HCT116 (cell line): ENCODE measurements around the gene GAPDH. TPM values are rescaled to one million over a fixed set of nuclear protein-coding genes. Genes with fewer than 3 reads are reported as not detected.

Experiments used
- ATAC-seq: fragments of 200-7000 bp; cut with Tn5 transposase; 2 replicates; pipeline ENCODE4 v1.9.1; 2020; ENCODE audit warnings: mild to moderate bottlenecking, moderate library complexity
- BruUV-seq: library from RNA; stranded (reverse); fragments of 400-500 nt; replicated peaks from 2 replicates; lab custom pipeline; 2021; lab: Mats Ljungman, UMichigan
- CTCF ChIA-PET: fragments of 300-600 bp; sonication (Branson Sonifier 250); formaldehyde crosslinking; loops from one replicate; lab custom pipeline; 2021; ENCODE audit warnings: antibody characterized with exemption; lab: Charles Lee
- POLR2A ChIA-PET: fragments of 300-600, 350-600 bp; sonication (Branson Sonifier 250); formaldehyde crosslinking; loops from one replicate; lab custom pipeline; 2021; ENCODE audit warnings: antibody characterized with exemption; lab: Charles Lee
- RAD21 ChIA-PET, 2 experiments: fragments of 300-600 bp; sonication (Branson Sonifier 250); formaldehyde crosslinking; loops; one replicate each; lab custom pipeline; 2023; ENCODE audit warnings: low total read pairs in 2 of 2; ENCODE audit not compliant: uncharacterized antibody in 2 of 2, unreplicated experiment in 2 of 2, low non-redundant PET in 1 of 2; lab: Charles Lee
- DNase-seq: peaks from one replicate; pipeline ENCODE4 v3.0.0-alpha.2; 2010; ENCODE audit warnings: low read depth, low spot score
- H2AFZ ChIP-seq: fragments of 200-600 bp; shearing (Covaris generic), sonication (generic); 2 replicates; pipeline ENCODE4 v1.6.1; 2017; ENCODE audit warnings: low read depth, mixed run types, mixed read lengths, antibody characterized with exemption, low read length; ENCODE audit not compliant: poor library complexity, severe bottlenecking
- H3K27ac ChIP-seq: 2 replicates; pipeline ENCODE4 v1.5.1; 2012; ENCODE audit warnings: low read depth, low read length
- H3K27me3 ChIP-seq: fragments of 200-600 bp; sonication (generic); 2 replicates; pipeline ENCODE4 v1.6.1; 2016; ENCODE audit warnings: mixed run types, low read length, mixed read lengths; ENCODE audit not compliant: insufficient read depth
- H3K36me3 ChIP-seq, 2 experiments: fragments of 200-500 bp in 1 of 2; fragments of 200-600 bp in 1 of 2; sonication (Bioruptor generic) in 1 of 2; sonication (generic) in 1 of 2; 2 replicates each; pipeline versions ENCODE4 v1.5.1 to v1.6.1; 2014 to 2016; ENCODE audit warnings: low read length in 2 of 2, inconsistent platforms in 1 of 2, mixed read lengths in 1 of 2, mixed run types in 1 of 2; ENCODE audit not compliant: insufficient read depth in 2 of 2, control insufficient read depth in 1 of 2
- H3K4me1 ChIP-seq, 2 experiments: fragments of 200-600 bp in 1 of 2; sonication (generic) in 1 of 2; 2 replicates each; pipeline versions ENCODE4 v1.5.1 to v1.6.1; 2012 to 2017; ENCODE audit warnings: low read length in 2 of 2, inconsistent platforms in 1 of 2, mild to moderate bottlenecking in 1 of 2, mixed read lengths in 1 of 2, mixed run types in 1 of 2, moderate library complexity in 1 of 2; ENCODE audit not compliant: insufficient read depth in 2 of 2, control insufficient read depth in 1 of 2
- H3K4me2 ChIP-seq: fragments of 200-600 bp; sonication (generic); 2 replicates; pipeline ENCODE4 v1.6.1; 2017; ENCODE audit warnings: mixed run types, low read length, mixed read lengths
- H3K4me3 ChIP-seq, 2 experiments: fragments of 200-600 bp in 1 of 2; sonication (generic) in 1 of 2; replicated peaks in 1 of 2; 2 replicates each; pipeline ENCODE4 v1.5.1; 2011 to 2016; ENCODE audit warnings: low read length in 2 of 2, control low read depth in 1 of 2, low read depth in 1 of 2, mild to moderate bottlenecking in 1 of 2, mixed read lengths in 1 of 2, mixed run types in 1 of 2
- H3K79me2 ChIP-seq: fragments of 200-600 bp; sonication (generic); 2 replicates; pipeline ENCODE4 v1.6.1; 2017; ENCODE audit warnings: mild to moderate bottlenecking, mixed run types, low read length, moderate library complexity, mixed read lengths; ENCODE audit not compliant: insufficient read depth
- H3K9ac ChIP-seq: fragments of 200-600 bp; sonication (generic); 2 replicates; pipeline ENCODE4 v1.6.1; 2016; ENCODE audit warnings: low read length, mixed read lengths
- H3K9me2 ChIP-seq: fragments of 200-600 bp; sonication (generic), shearing (Covaris generic); 2 replicates; pipeline ENCODE4 v1.6.1; 2017; ENCODE audit warnings: mixed run types, mild to moderate bottlenecking, moderate library complexity; ENCODE audit not compliant: insufficient read depth
- H3K9me3 ChIP-seq, 2 experiments: fragments of 200-500 bp in 1 of 2; fragments of 200-600 bp in 1 of 2; sonication (Bioruptor generic) in 1 of 2; sonication (generic) in 1 of 2; 2 replicates each; pipeline ENCODE4 v1.6.1; 2014 to 2017; ENCODE audit warnings: low read length in 2 of 2, mixed read lengths in 2 of 2, inconsistent platforms in 1 of 2, low read depth in 1 of 2, mild to moderate bottlenecking in 1 of 2, mixed run types in 1 of 2, moderate library complexity in 1 of 2; ENCODE audit not compliant: control insufficient read depth in 1 of 2, insufficient read depth in 1 of 2
- H4K20me1 ChIP-seq: fragments of 200-600 bp; sonication (generic), shearing (Covaris generic); 2 replicates; pipeline ENCODE4 v1.6.1; 2017; ENCODE audit warnings: mixed run types, mild to moderate bottlenecking, moderate library complexity; ENCODE audit not compliant: insufficient read depth
- CEBPB ChIP-seq: IDR thresholded peaks from 2 replicates; pipeline ENCODE4 v1.6.1; 2012; ENCODE audit warnings: low read depth
- CTCF ChIP-seq, 3 experiments: fragments of 200-600 bp in 1 of 3; sonication (generic) in 1 of 3; IDR thresholded peaks in 2 of 3; conservative IDR thresholded peaks in 1 of 3; 2 replicates each; pipeline ENCODE4 v1.5.1; 2012 to 2017; ENCODE audit warnings: low read depth in 2 of 3, low read length in 2 of 3, antibody characterized with exemption in 1 of 3, borderline replicate concordance in 1 of 3, control low read depth in 1 of 3, mild to moderate bottlenecking in 1 of 3, mixed read lengths in 1 of 3, mixed run types in 1 of 3, moderate library complexity in 1 of 3; ENCODE audit not compliant: insufficient read depth in 1 of 3
- EGR1 ChIP-seq: IDR thresholded peaks from 2 replicates; pipeline ENCODE4 v1.6.1; 2012; ENCODE audit warnings: low read depth
- EZH2 ChIP-seq: fragments of 200-600 bp; sonication (generic); IDR thresholded peaks from 2 replicates; pipeline ENCODE4 v1.6.1; 2017; ENCODE audit warnings: antibody characterized with exemption, mixed run types
- EZH2phosphoT487 ChIP-seq: fragments of 200-600 bp; IDR thresholded peaks from 2 replicates; pipeline ENCODE4 v1.6.1; 2018; ENCODE audit warnings: antibody characterized with exemption, borderline replicate concordance
- MAX ChIP-seq: IDR thresholded peaks from 2 replicates; pipeline ENCODE4 v1.6.1; 2012
- SP1 ChIP-seq: IDR thresholded peaks from 2 replicates; pipeline ENCODE4 v1.6.1; 2012; ENCODE audit warnings: low read depth
- intact Hi-C: fragments of 100-400 bp; cut with micrococcal nuclease; formaldehyde crosslinking; loops from 2 replicates; pipeline ENCODE4 v1.10.0; 2022
- total RNA-seq: library from RNA; stranded (reverse); gene quantifications from one replicate; pipeline ENCODE4 v1.2.1, GENCODE V29; 2021; ENCODE audit not compliant: unreplicated experiment

GAPDH gene
- total RNA-seq, 1 experiment from 2014 or later: 5,901 TPM

- Histone ChIP-seq H4K20me1 (peaks cover 23% of the 10 kb centered on the region; the same call in 1 of the 2 replicates), H3K36me3 (peaks cover 20 to 38% of the 10 kb centered on the region in 2 experiments; a peak in 3 of 4 replicates), H3K9ac (peak overlapping the region; percentile 98), H3K27me3 (no peaks in the 10 kb centered on the region), H3K4me1 (peaks cover 27 to 85% of the 10 kb centered on the region in 2 experiments), H3K27ac (peak overlapping the region; percentile 99), H3K4me2 (peak overlapping the region; percentile 97), H3K9me3 (no peaks in the 10 kb centered on the region), H2AFZ (no peak overlapping the region), H3K4me3 (peak overlapping the region; percentile 96 to 98; a peak in 3 of 4 replicates), H3K9me2 (no peaks in the 10 kb centered on the region), H3K79me2 (peaks cover 52% of the 10 kb centered on the region)
- BruUV-seq: no TSS peak
- no peak for DNase-seq
- intact Hi-C loops: loop anchor here (10.0 kb wide), 1 partner anchor 202 kb away; no protein-coding TSS in a partner anchor
- ATAC-seq: no peak
- no peak for TF ChIP-seq CTCF (IDR thresholded peaks at IDR 0.05 in 2 of 3, conservative IDR thresholded peaks at IDR 0.05 in 1 of 3; ENCODE audit: borderline replicate concordance in 1 of 3, insufficient read depth in 1 of 3, low read depth in 2 of 3, low read length in 2 of 3)
- TF ChIP-seq EZH2: no peak
- no peak for TF ChIP-seq SP1
- no peak for TF ChIP-seq CEBPB
- TF ChIP-seq MAX: no peak
- TF ChIP-seq EGR1: no peak
- TF ChIP-seq EZH2phosphoT487: no peak
- RAD21 ChIA-PET: no interaction called here
- POLR2A ChIA-PET: interaction anchor here (0.6 to 7.0 kb wide), 4 partner anchors 8 to 95 kb away, joined by 3 to 84 read pairs (median 6); partner anchors contain the start of gene VAMP1
- CTCF ChIA-PET: interaction anchor here (0.6 to 2.3 kb wide), 18 partner anchors 8 to 214 kb away, joined by 3 to 19 read pairs (median 4); partner anchors contain the start of genes VAMP1 and ZNF384
Observed at GRCh38 chr12:6536894-6537579, 2.7 kb downstream of the GAPDH start.
